Measurements from ENCODE around the gene IL22RA2.
A peak's percentile ranks its signal among the peaks of the same experiment; 100 is the strongest.

Gene IL22RA2

GRCh38 chr6:137167702-137168377, 5.6 kb downstream of the IL22RA2 start:
- DNase-seq (ENCODE audit: low read depth in 2 of 3, low spot score in 1 of 3) = peak in 1 of 3 donors; percentile 21

DNA sequence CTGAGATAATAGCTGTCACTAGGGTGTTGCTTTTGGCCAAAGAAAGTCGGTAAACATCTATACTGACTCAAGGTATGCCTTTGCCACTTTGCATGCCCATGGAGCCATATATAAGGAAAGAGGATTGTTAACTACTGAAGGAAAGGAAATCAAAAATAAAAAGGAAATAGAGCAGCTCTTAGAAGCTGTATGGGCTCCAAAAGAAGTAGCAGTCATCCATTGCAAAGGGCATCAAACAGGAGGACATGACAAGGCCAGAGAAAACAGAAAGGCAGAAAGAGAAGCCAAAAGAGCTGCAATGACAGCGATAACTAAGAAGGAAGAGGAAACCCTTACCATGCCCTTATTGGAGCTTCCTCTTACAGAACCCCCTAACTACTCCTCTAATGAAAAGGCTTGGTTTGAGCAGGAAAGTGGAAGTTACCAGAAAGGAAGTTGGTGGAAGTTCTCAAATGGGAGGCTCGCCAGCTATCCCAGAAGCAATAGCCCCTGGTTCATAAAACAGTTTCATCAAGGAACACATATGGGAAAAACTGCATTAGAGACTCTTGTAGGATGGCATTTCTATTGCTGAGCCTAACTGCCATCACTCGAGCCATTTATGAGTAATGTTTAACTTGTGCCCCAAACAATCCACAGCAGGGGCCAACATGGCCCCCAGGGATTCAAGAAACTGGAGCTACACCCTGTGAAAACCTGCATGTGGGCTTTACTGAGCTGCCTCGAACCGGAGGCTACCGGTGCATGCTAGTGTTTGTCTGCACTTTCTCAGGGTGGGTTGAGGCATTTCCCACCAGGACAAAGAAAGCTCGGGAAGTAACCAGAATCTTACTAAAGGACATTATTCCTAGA, 7.0 kb downstream of the IL22RA2 start:
- no peak for DNase-seq (ENCODE audit: low read depth in 2 of 3, low spot score in 1 of 3)

DNA sequence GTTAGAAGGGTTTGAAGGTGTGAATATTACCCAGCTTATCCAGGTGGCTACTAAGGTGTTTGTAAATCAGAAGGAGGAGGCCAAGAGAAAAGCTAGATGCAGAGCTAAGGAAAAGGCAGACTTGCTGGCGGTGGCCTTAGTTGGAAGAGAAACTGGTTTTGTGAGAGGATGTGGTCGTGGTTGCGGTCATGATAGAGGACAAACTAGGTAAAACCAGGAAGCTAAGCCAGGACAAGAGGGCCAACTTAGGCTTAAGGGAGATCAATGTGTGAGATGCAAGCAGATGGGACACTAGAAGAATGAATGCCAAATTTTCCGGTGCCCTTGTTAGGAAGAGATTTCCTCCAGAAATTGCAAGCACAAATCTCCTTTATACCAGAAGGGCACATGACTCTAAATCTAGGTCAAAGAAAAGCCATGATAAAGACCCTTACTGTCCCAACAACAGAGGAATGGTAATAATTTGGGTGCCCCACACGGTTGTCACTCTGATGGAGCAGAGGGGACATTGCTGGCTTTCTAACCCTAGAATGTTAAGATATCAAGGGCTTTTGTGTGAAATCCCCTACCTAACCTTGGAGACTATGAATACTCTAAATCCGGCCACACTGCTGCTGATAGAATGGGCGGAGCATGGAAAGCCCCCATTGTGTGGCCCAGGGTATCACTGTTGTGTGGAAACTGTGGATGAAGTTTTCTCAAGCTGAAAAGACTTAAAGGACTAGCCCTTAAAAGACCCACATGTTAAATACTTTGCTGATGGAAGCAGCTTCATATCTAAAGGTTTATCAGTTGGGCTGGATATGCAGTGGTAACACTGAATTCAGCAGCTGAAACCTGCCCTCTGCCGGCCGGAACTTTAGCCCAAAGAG, 7.8 kb downstream of the IL22RA2 start:
- no peak for DNase-seq (ENCODE audit: low read depth in 2 of 3, low spot score in 1 of 3)

DNA sequence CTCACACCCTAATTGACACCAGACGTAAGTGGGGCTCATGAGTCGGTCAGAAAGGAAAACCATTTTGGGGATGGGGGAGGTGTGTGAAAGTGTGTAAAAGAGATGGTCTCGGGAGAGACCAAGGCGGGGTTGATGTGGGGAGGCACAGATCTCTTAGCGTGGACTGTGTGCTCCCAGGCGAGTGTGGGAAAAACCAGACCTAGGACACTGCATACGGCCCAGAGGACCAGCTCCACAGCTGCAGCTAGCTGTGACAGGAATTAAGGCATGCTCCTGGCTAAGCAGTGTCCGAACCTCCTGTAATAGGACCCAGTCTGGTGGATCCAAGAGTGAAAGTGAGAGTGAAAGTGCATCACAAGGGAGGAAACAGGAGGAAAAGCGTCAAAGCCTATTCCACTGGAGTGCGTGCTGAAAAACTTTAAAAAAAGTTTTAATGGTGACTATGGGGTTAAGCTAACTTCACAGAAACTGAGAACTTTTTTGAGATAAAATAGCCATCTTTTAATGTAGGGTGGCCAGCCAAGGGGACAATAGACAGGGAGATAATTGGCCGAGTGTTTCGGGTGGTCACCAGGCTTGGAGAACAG, 9.6 kb downstream of the IL22RA2 start:
- DNase-seq (ENCODE audit: low read depth in 2 of 3, low spot score in 1 of 3) = no peak

DNA sequence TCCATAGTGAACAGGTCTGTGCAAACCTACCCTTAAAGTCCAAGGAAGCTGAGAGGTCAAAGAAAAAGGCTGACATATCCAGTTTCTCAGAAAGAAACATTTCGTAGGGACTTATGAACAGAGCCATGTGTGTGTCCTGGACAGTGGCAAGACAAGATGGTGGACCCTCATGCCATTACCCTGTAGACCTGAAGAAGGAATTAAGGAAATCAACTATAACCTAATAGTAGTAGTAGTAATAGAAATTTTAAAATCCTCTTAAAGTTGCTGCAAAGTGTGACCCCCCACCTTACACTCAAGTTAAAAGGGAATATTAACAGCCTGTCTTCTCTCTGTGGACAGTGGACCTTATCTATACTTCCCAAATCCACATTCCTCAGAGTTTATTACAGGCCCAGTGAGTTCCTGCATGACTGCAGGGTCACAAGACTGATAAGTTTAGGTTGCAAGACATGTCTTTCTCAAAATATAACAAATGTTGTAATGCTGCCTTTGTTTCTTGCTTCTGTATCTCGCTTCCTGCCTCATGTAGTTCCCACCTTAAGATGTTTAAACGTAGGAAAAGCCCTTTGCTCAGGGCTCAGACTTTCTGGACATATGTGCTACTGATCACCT, 10.6 kb downstream of the IL22RA2 start:
- no peak for DNase-seq (ENCODE audit: low read depth in 2 of 3, low spot score in 1 of 3)

GRCh38 chr6:137161949-137162348, 11.5 kb downstream of the IL22RA2 start:
- no peak for DNase-seq (ENCODE audit: low read depth in 2 of 3, low spot score in 1 of 3)

DNA sequence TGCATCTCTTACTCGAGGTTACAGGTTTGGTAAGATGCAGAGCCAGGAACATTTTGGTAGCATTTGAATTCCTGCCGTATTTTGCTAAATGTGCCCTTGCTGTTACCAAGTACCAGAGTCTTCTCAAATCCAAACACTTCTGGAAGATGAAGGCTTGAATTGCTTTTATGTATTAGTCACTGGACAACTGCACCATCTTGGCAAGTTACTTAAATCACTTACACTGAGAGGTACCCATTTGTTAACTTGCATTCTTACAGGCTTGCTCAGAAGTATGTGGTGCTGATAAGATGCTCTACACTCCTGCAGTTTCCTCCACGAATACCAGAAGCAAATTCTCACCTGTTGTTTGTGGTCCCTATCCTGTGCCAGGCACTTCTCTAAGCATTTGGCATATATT, 12.7 kb downstream of the IL22RA2 start:
- no peak for DNase-seq (ENCODE audit: low read depth in 2 of 3, low spot score in 1 of 3)

DNA sequence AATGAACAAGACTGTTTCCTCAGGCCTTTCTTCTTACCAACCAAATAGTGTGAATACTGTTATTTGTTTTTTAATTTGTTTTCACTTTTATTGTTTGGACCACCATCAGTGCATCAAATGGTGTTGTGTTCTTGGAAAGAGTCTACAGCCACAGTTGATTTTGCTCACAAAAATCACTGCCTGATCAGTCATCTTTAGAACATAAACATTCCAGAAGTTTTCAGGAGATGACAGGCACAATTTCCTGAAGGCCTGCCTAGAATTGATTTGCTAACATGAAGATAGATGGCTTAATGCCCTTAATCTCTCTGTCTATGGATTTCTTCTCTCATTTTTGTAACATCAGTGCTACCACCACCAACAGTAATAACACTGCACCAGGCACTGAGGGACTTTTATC, 13.5 kb downstream of the IL22RA2 start:
- no peak for DNase-seq (ENCODE audit: low read depth in 2 of 3, low spot score in 1 of 3)

- DNase-seq (ENCODE audit: low read depth in 2 of 3, low spot score in 1 of 3) = no peak
Observed at GRCh38 chr6:137157601-137158000, 15.8 kb downstream of the IL22RA2 start.

GRCh38 chr6:137156650-137157049, 16.8 kb downstream of the IL22RA2 start:
- DNase-seq (ENCODE audit: low read depth in 2 of 3, low spot score in 1 of 3) = no peak

DNA sequence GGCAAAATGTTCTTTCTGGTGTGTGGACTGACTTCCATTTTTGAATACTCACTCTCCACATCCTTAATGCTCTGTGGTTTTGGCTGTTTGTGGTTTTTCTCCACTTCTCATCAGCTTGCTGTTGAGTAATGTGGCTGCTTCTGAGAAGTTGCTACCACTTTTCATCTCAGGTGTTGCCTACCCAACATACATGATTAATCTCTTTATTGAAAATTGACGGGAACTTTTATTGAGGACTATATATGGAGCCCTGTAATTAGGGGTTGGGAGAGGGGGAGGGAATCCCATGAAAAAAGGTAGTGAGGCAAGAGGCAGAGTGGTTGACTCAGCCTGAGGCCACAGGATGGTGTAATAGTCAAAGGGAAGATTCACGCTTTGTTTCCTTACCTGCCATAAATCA, 17.6 kb downstream of the IL22RA2 start:
- DNase-seq (ENCODE audit: low read depth in 2 of 3, low spot score in 1 of 3) = peak in 1 of 3 donors; percentile 20

GRCh38 chr6:137150072-137150471, 23.4 kb downstream of the IL22RA2 start:
- DNase-seq (ENCODE audit: low read depth in 2 of 3, low spot score in 1 of 3) = no peak

DNA sequence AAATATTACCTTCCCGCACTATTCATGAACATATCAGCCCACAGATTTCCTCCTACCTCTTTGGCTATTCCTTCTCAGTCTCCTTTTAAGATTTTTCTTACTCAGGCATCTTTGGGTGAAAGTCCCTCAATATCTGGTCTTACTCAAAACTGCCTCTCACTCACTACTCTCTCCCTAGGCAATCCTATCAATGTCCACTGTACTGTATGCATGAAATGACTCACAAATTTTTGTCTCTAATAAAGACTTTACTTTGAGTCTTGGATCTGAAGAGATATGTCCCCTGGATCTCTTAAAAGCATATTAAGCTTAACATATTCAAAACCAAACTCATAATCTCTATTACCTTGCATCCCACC, 24.4 kb downstream of the IL22RA2 start:
- no peak for DNase-seq (ENCODE audit: low read depth in 2 of 3, low spot score in 1 of 3)

- DNase-seq (ENCODE audit: low read depth in 2 of 3, low spot score in 1 of 3) = no peak
Observed at GRCh38 chr6:137148306-137149034, 25.0 kb downstream of the IL22RA2 start.

DNA sequence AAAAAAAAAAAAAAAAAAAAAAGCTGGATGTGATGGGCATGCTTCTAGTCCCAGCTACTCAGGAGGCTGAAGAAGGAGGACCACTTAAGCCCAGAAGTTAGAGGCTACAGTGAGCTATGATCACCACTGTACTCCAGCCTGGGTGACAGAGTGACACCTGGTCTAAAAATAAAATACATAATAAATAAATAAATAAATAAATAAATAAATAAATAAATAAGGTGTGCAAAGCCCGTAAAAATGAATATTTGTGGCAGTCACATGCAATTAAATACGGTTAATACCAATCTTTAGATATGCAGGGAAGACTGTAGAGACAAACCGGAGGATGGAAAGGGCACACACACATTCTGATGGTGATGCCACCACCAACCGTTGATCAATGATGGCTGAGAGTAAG, 26.2 kb downstream of the IL22RA2 start:
- DNase-seq (ENCODE audit: low read depth in 2 of 3, low spot score in 1 of 3) = no peak

GRCh38 chr6:137146206-137146605, 27.2 kb downstream of the IL22RA2 start:
- DNase-seq (ENCODE audit: low read depth in 2 of 3, low spot score in 1 of 3) = no peak

DNA sequence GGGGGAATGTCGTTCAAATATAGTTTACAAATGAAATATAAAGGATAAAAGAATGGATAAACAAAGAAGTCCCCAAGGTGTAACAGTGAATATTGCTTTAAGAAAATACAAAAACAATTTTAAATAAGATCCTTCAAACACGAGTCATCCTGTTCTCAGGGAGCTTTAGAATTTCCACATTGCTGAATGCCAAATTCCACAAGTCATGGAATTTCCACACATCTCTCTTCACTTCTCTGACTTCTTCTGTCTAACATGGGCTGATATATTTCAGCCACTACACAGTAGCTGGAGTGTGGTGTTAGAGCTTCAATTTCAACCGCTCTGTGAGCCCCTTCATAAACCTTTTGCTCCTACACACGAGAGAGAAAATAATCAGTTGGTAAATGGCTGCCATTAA, 28.0 kb downstream of the IL22RA2 start:
- no peak for DNase-seq (ENCODE audit: low read depth in 2 of 3, low spot score in 1 of 3)

GRCh38 chr6:137136065-137136464, 37.4 kb downstream of the IL22RA2 start:
- no peak for DNase-seq (ENCODE audit: low read depth in 2 of 3, low spot score in 1 of 3)

GRCh38 chr6:137134483-137134882, 39.0 kb downstream of the IL22RA2 start:
- no peak for DNase-seq (ENCODE audit: low read depth in 2 of 3, low spot score in 1 of 3)

DNA sequence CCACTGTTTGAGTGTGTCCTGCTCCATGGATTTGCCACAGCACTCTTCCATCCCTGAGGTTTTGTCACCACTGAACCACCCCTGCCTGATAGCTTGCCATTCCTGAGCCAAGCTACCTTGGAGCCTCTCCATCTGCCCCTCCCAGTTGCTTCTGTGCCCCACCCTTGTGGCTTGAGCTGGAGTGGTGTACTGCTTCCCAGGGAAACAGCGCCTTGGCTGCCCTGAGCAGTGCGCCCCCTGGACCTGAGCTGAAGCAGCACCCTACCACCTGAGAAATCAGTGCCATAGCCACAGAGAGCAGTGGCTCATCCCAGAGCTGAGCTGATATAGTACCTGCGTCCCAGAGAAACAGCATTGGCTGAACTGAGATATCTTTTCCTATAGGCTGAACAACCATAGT, 40.3 kb downstream of the IL22RA2 start:
- DNase-seq (ENCODE audit: low read depth in 2 of 3, low spot score in 1 of 3) = no peak

Measured in stimulated activated CD4-positive, alpha-beta T cell treated with anti-CD3 and anti-CD28 coated beads, Interleukin-12 subunit alpha, Interleukin-12 subunit beta, amount 100 ng/mL, for 48 hours (primary cell).